ENCODE data around the gene KIF6.

KIF6 gene

GRCh38 chr6:39343396-39343870 is 381.8 kb downstream of the KIF6 start:
- Histone ChIP-seq H3K9ac (ENCODE audit: low read length) (no peak overlapping the region), H3K36me3 (ENCODE audit: control insufficient read depth, low read depth, low read length) (no peaks in the 10 kb centered on the region), H3K4me3 (ENCODE audit: low read length) (no peak overlapping the region), H3K4me1 (ENCODE audit: control insufficient read depth, low read depth, low read length) (peaks cover 24% of the 10 kb centered on the region), H3K27me3 (ENCODE audit: control insufficient read depth, insufficient read depth, low read length) (no peaks in the 10 kb centered on the region), H3K9me3 (ENCODE audit: control insufficient read depth, low read depth, low read length) (no peaks in the 10 kb centered on the region), H3K27ac (ENCODE audit: low read length) (no peak overlapping the region)

GRCh38 chr6:39342692-39343395 is 382.4 kb downstream of the KIF6 start:
- H3K9me3 ChIP-seq (ENCODE audit: control insufficient read depth, low read depth, low read length) = no peaks in the 10 kb centered on the region
- no peaks in the 10 kb centered on the region for H3K27me3 ChIP-seq (ENCODE audit: control insufficient read depth, insufficient read depth, low read length)
- no peaks in the 10 kb centered on the region for H3K36me3 ChIP-seq (ENCODE audit: control insufficient read depth, low read depth, low read length)
- H3K27ac ChIP-seq (ENCODE audit: low read length) = no peak overlapping the region
- peaks cover 20% of the 10 kb centered on the region for H3K4me1 ChIP-seq (ENCODE audit: control insufficient read depth, low read depth, low read length)
- no peak overlapping the region for H3K9ac ChIP-seq (ENCODE audit: low read length)
- H3K4me3 ChIP-seq (ENCODE audit: low read length) = no peak overlapping the region

GRCh38 chr6:39341937-39342336 is 383.3 kb downstream of the KIF6 start:
- H3K9ac ChIP-seq (ENCODE audit: low read length) = no peak overlapping the region
- no peaks in the 10 kb centered on the region for H3K27me3 ChIP-seq (ENCODE audit: control insufficient read depth, insufficient read depth, low read length)
- no peaks in the 10 kb centered on the region for H3K36me3 ChIP-seq (ENCODE audit: control insufficient read depth, low read depth, low read length)
- no peak overlapping the region for H3K27ac ChIP-seq (ENCODE audit: low read length)
- H3K4me1 ChIP-seq (ENCODE audit: control insufficient read depth, low read depth, low read length) = peaks cover 20% of the 10 kb centered on the region
- no peak overlapping the region for H3K4me3 ChIP-seq (ENCODE audit: low read length)
- H3K9me3 ChIP-seq (ENCODE audit: control insufficient read depth, low read depth, low read length) = no peaks in the 10 kb centered on the region

GRCh38 chr6:39341352-39341751 is 383.9 kb downstream of the KIF6 start:
- Histone ChIP-seq H3K27me3 (ENCODE audit: control insufficient read depth, insufficient read depth, low read length) (no peaks in the 10 kb centered on the region), H3K27ac (ENCODE audit: low read length) (no peak overlapping the region), H3K9ac (ENCODE audit: low read length) (no peak overlapping the region), H3K4me1 (ENCODE audit: control insufficient read depth, low read depth, low read length) (peaks cover 20% of the 10 kb centered on the region), H3K9me3 (ENCODE audit: control insufficient read depth, low read depth, low read length) (no peaks in the 10 kb centered on the region), H3K4me3 (ENCODE audit: low read length) (no peak overlapping the region), H3K36me3 (ENCODE audit: control insufficient read depth, low read depth, low read length) (no peaks in the 10 kb centered on the region)

- no peak overlapping the region for H3K9ac ChIP-seq (ENCODE audit: low read length)
- no peak overlapping the region for H3K4me3 ChIP-seq (ENCODE audit: low read length)
- H3K4me1 ChIP-seq (ENCODE audit: control insufficient read depth, low read depth, low read length) = peaks cover 17% of the 10 kb centered on the region
- no peaks in the 10 kb centered on the region for H3K36me3 ChIP-seq (ENCODE audit: control insufficient read depth, low read depth, low read length)
- H3K9me3 ChIP-seq (ENCODE audit: control insufficient read depth, low read depth, low read length) = no peaks in the 10 kb centered on the region
- no peak overlapping the region for H3K27ac ChIP-seq (ENCODE audit: low read length)
- H3K27me3 ChIP-seq (ENCODE audit: control insufficient read depth, insufficient read depth, low read length) = no peaks in the 10 kb centered on the region
Measured at GRCh38 chr6:39339868-39340550, 385.2 kb downstream of the KIF6 start.

- Histone ChIP-seq H3K36me3 (ENCODE audit: control insufficient read depth, low read depth, low read length) (no peaks in the 10 kb centered on the region), H3K27me3 (ENCODE audit: control insufficient read depth, insufficient read depth, low read length) (no peaks in the 10 kb centered on the region), H3K4me3 (ENCODE audit: low read length) (no peak overlapping the region), H3K9me3 (ENCODE audit: control insufficient read depth, low read depth, low read length) (no peaks in the 10 kb centered on the region), H3K27ac (ENCODE audit: low read length) (no peak overlapping the region), H3K9ac (ENCODE audit: low read length) (no peak overlapping the region), H3K4me1 (ENCODE audit: control insufficient read depth, low read depth, low read length) (peaks cover 16% of the 10 kb centered on the region)
Measured at GRCh38 chr6:39339096-39339867, 385.9 kb downstream of the KIF6 start.

GRCh38 chr6:39338397-39338796 is 386.8 kb downstream of the KIF6 start:
- Histone ChIP-seq H3K9me3 (ENCODE audit: control insufficient read depth, low read depth, low read length) (no peaks in the 10 kb centered on the region), H3K36me3 (ENCODE audit: control insufficient read depth, low read depth, low read length) (no peaks in the 10 kb centered on the region), H3K9ac (ENCODE audit: low read length) (no peak overlapping the region), H3K27ac (ENCODE audit: low read length) (no peak overlapping the region), H3K4me3 (ENCODE audit: low read length) (no peak overlapping the region), H3K27me3 (ENCODE audit: control insufficient read depth, insufficient read depth, low read length) (no peaks in the 10 kb centered on the region), H3K4me1 (ENCODE audit: control insufficient read depth, low read depth, low read length) (peaks cover 9% of the 10 kb centered on the region)

- H3K36me3 ChIP-seq (ENCODE audit: control insufficient read depth, low read depth, low read length) = no peaks in the 10 kb centered on the region
- peaks cover 4% of the 10 kb centered on the region for H3K4me1 ChIP-seq (ENCODE audit: control insufficient read depth, low read depth, low read length)
- H3K4me3 ChIP-seq (ENCODE audit: low read length) = no peak overlapping the region
- no peak overlapping the region for H3K9ac ChIP-seq (ENCODE audit: low read length)
- no peaks in the 10 kb centered on the region for H3K27me3 ChIP-seq (ENCODE audit: control insufficient read depth, insufficient read depth, low read length)
- no peak overlapping the region for H3K27ac ChIP-seq (ENCODE audit: low read length)
- no peaks in the 10 kb centered on the region for H3K9me3 ChIP-seq (ENCODE audit: control insufficient read depth, low read depth, low read length)
Measured at GRCh38 chr6:39335780-39336545, 389.2 kb downstream of the KIF6 start.

GRCh38 chr6:39333644-39334438 is 391.4 kb downstream of the KIF6 start:
- H3K36me3 ChIP-seq (ENCODE audit: control insufficient read depth, low read depth, low read length) = no peaks in the 10 kb centered on the region
- H3K4me3 ChIP-seq (ENCODE audit: low read length) = no peak overlapping the region
- no peaks in the 10 kb centered on the region for H3K4me1 ChIP-seq (ENCODE audit: control insufficient read depth, low read depth, low read length)
- H3K27ac ChIP-seq (ENCODE audit: low read length) = no peak overlapping the region
- H3K9me3 ChIP-seq (ENCODE audit: control insufficient read depth, low read depth, low read length) = no peaks in the 10 kb centered on the region
- no peaks in the 10 kb centered on the region for H3K27me3 ChIP-seq (ENCODE audit: control insufficient read depth, insufficient read depth, low read length)
- no peak overlapping the region for H3K9ac ChIP-seq (ENCODE audit: low read length)

- Histone ChIP-seq H3K4me3 (ENCODE audit: low read length) (no peak overlapping the region), H3K9me3 (ENCODE audit: control insufficient read depth, low read depth, low read length) (no peaks in the 10 kb centered on the region), H3K4me1 (ENCODE audit: control insufficient read depth, low read depth, low read length) (no peaks in the 10 kb centered on the region), H3K36me3 (ENCODE audit: control insufficient read depth, low read depth, low read length) (no peaks in the 10 kb centered on the region), H3K9ac (ENCODE audit: low read length) (no peak overlapping the region), H3K27ac (ENCODE audit: low read length) (no peak overlapping the region), H3K27me3 (ENCODE audit: control insufficient read depth, insufficient read depth, low read length) (no peaks in the 10 kb centered on the region)
Measured at GRCh38 chr6:39330476-39330875, 394.7 kb downstream of the KIF6 start.

Measured in iPS-18a (cell line).